GM12878 (cell line): Measurements from ENCODE around the gene OVOL3. TPM values are rescaled to one million over a fixed set of nuclear protein-coding genes. Genes with fewer than 3 reads are reported as not detected.
A peak's percentile ranks its signal among the peaks of the same experiment; 100 is the strongest.

Experiments
- IRF3 ChIP-seq: fragments of 450-650 bp; IDR thresholded peaks from 2 replicates; pipeline ENCODE4 v1.6.1; 2014; ENCODE audit warnings: mild to moderate bottlenecking
- ZBED1 ChIP-seq: IDR thresholded peaks from 2 replicates; pipeline ENCODE4 v1.6.1; 2016; ENCODE audit warnings: borderline replicate concordance
- polyA plus RNA-seq, 11 experiments: library from polyadenylated mRNA; depleted of rRNA in 4 of 11; unstranded in 6 of 11; stranded (reverse) in 5 of 11; fragments of >200 nt; fragmentation: Nextera tagmentation in 4 of 11; fragmentation: Illumina TruSeq in 1 of 11; extraction: Ambion mirVana in 4 of 11; extraction: Trizol in 1 of 11; gene quantifications; 1 replicate in 1 of 11; 2 replicates in 10 of 11; pipeline versions ENCODE4 v1.2.1 to v1.2.3, GENCODE V29; 2011 to 2016; ENCODE audit warnings: inconsistent platforms in 2 of 11, missing spikeins in 2 of 11, low read depth in 1 of 11
- total RNA-seq, 4 experiments: library from RNA; depleted of rRNA in 3 of 4; stranded (reverse); fragments of >200 nt in 3 of 4; fragmentation: Illumina TruSeq in 1 of 4; extraction: Trizol in 1 of 4; gene quantifications; 2 replicates each; pipeline versions ENCODE4 v1.2.1 to v1.2.3, GENCODE V29; 2013 to 2021
- TF ChIP-seq, protein P1 (sequence below), 3 experiments: IDR thresholded peaks in 2 of 3; conservative IDR thresholded peaks in 1 of 3; 2 replicates each; pipeline ENCODE4 v1.5.1; 2011; ENCODE audit warnings: low read depth in 3 of 3, low read length in 3 of 3, mild to moderate bottlenecking in 3 of 3, control low read depth in 2 of 3, moderate library complexity in 2 of 3, inconsistent platforms in 1 of 3, mixed read lengths in 1 of 3; ENCODE audit not compliant: control insufficient read depth in 2 of 3, insufficient read depth in 1 of 3; ENCODE audit errors: extremely low read depth in 1 of 3
- TF ChIP-seq, protein P2 (sequence below): fragments of 450-650 bp; IDR thresholded peaks from 2 replicates; pipeline ENCODE4 v1.6.1; 2017; ENCODE audit warnings: mild to moderate bottlenecking, moderate library complexity

OVOL3 gene
- total and polyA plus RNA-seq, 10 of the 15 experiments (the other 5 are each of a cell fraction or from before 2014, with no cell fraction given) = 0.43 TPM; not detected in 9

GRCh38 chr19:36125557-36125956 is 14.6 kb downstream of the OVOL3 start (continued):
- TF ChIP-seq, protein P1, sequence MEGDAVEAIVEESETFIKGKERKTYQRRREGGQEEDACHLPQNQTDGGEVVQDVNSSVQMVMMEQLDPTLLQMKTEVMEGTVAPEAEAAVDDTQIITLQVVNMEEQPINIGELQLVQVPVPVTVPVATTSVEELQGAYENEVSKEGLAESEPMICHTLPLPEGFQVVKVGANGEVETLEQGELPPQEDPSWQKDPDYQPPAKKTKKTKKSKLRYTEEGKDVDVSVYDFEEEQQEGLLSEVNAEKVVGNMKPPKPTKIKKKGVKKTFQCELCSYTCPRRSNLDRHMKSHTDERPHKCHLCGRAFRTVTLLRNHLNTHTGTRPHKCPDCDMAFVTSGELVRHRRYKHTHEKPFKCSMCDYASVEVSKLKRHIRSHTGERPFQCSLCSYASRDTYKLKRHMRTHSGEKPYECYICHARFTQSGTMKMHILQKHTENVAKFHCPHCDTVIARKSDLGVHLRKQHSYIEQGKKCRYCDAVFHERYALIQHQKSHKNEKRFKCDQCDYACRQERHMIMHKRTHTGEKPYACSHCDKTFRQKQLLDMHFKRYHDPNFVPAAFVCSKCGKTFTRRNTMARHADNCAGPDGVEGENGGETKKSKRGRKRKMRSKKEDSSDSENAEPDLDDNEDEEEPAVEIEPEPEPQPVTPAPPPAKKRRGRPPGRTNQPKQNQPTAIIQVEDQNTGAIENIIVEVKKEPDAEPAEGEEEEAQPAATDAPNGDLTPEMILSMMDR (IDR thresholded peaks at IDR 0.05 in 2 of 3, conservative IDR thresholded peaks at IDR 0.05 in 1 of 3; ENCODE audit: control insufficient read depth in 2 of 3, extremely low read depth in 1 of 3, insufficient read depth in 1 of 3, low read depth in 3 of 3, low read length in 3 of 3) = no peak
- TF ChIP-seq, protein P2, sequence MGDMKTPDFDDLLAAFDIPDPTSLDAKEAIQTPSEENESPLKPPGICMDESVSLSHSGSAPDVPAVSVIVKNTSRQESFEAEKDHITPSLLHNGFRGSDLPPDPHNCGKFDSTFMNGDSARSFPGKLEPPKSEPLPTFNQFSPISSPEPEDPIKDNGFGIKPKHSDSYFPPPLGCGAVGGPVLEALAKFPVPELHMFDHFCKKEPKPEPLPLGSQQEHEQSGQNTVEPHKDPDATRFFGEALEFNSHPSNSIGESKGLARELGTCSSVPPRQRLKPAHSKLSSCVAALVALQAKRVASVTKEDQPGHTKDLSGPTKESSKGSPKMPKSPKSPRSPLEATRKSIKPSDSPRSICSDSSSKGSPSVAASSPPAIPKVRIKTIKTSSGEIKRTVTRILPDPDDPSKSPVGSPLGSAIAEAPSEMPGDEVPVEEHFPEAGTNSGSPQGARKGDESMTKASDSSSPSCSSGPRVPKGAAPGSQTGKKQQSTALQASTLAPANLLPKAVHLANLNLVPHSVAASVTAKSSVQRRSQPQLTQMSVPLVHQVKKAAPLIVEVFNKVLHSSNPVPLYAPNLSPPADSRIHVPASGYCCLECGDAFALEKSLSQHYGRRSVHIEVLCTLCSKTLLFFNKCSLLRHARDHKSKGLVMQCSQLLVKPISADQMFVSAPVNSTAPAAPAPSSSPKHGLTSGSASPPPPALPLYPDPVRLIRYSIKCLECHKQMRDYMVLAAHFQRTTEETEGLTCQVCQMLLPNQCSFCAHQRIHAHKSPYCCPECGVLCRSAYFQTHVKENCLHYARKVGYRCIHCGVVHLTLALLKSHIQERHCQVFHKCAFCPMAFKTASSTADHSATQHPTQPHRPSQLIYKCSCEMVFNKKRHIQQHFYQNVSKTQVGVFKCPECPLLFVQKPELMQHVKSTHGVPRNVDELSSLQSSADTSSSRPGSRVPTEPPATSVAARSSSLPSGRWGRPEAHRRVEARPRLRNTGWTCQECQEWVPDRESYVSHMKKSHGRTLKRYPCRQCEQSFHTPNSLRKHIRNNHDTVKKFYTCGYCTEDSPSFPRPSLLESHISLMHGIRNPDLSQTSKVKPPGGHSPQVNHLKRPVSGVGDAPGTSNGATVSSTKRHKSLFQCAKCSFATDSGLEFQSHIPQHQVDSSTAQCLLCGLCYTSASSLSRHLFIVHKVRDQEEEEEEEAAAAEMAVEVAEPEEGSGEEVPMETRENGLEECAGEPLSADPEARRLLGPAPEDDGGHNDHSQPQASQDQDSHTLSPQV = 0 out of 2 replicates have a peak, but pooled peaks have one; percentile 49
- TF ChIP-seq IRF3 (no peak), ZBED1 (peak; percentile 54; the same call in 1 of the 2 replicates)
- TF ChIP-seq, all 136 proteins: peak for 6
